ENCODE results near the gene RIT2. TPM values are rescaled to one million over a fixed set of nuclear protein-coding genes. Genes with fewer than 3 reads are reported as not detected.

RIT2 gene
- total RNA-seq, 1 donor from 2014 or later: not detected

DNA sequence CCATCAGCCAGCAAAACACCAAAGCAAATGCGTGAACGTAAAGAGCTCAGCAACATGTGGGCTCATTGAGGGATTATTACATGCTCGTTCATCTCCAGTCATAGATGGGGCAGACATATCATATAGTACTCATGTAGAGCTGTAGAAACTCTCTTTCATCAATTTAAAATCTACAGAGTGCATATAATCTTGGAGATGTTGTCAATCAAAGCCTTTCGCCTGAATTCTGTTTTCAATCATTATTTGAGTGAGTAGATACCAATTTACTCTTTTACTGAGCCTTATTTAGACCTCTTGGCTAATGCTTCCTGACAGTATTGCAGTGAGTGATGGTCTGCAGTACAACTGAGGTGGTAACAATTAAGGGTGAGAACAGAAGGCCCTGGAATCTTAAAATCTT is 7.0 kb downstream of the RIT2 start:
- intact Hi-C loops (cut with DNase I): no loop called here
- ATAC-seq (no peak), DNase-seq (ENCODE audit: missing footprints) (no peak)

DNA sequence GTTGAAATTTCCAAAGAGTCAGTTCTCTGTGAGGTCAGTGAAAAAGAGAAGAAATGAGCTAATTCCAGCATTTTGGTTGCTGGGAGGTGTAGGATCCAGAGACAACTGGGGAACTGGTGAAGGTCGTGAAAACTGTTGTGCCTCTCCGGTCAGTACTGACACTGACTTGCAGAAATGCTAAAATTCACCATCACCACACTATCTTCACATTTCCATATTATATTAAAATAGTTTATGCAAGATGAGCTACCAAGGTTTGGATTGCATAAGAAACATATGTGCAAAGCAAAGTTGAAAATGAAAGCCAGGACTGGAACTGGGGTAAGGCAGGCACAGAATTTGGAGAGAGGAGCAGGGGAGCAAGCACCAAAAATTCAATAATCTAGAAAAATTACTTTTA is 21.8 kb downstream of the RIT2 start:
- intact Hi-C loops (cut with DNase I): no loop called here
- DNase-seq (ENCODE audit: missing footprints) (no peak), ATAC-seq (no peak)

DNA sequence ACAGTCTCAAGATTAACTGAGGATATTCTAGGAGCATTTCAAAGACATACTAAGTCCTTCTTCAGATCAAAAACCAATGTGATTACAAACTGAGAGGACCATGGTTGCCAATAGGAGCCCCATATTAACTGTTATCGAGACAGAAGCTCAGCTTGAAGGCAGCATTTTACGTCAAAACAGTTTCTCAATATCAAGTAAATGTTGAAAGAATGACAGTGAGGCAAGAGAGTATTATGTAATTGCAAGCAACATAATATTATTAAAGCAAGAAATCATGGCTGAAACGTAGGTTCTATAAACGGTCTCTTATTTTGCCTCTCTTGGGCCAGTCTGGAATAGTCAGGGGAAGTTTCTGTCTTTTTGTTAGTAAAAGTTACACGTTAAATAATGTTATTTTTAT is 22.9 kb downstream of the RIT2 start:
- DNase-seq (ENCODE audit: missing footprints) (no peak), ATAC-seq (no peak)
- intact Hi-C loops (cut with DNase I): no loop called here

DNA sequence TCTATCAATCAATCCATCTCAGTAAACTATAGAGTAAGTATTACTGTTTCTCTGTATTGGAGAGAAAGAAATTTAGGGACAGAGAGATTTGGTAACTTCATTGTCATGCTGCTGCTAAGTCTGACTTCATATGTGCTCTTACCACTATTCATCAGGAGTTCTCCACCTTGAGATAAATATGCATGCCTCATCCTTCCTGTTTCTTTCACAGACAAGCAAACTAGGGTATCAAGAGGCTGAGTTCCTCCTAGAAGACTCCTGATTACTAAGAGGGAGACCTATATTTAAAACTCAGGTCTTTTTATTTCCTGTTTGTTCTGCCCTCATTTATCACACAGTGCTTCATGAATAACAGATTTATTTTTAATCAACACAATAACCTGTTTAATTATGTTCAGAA is 34.1 kb downstream of the RIT2 start:
- intact Hi-C loops (cut with DNase I): no loop called here
- ATAC-seq: no peak
- DNase-seq (ENCODE audit: missing footprints): no peak

DNA sequence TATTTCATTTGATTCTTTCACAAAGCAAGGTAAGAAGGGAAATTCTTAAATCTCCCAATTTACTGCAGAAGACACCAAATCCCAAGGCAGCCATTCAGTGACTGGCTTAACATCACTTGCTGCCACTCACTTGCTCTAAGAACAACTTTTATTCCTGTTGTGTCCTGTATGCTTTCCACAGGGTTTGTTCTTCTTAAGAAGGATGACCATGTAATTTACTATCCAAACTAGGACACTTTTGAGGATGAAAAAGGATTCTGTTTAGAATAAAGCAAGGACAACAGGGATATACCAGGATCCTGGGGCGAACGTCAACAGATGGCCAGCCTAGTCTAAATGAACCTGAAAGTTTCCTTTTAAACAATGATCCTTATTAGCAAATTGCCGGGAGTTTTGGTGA is 34.8 kb downstream of the RIT2 start:
- no peak for DNase-seq (ENCODE audit: missing footprints)
- no peak for ATAC-seq
- intact Hi-C loops (cut with DNase I): no loop called here

GRCh38 chr18:43079422-43079821 is 36.1 kb downstream of the RIT2 start:
- DNase-seq (ENCODE audit: missing footprints) (no peak), ATAC-seq (no peak)
- intact Hi-C loops (cut with DNase I): no loop called here

DNA sequence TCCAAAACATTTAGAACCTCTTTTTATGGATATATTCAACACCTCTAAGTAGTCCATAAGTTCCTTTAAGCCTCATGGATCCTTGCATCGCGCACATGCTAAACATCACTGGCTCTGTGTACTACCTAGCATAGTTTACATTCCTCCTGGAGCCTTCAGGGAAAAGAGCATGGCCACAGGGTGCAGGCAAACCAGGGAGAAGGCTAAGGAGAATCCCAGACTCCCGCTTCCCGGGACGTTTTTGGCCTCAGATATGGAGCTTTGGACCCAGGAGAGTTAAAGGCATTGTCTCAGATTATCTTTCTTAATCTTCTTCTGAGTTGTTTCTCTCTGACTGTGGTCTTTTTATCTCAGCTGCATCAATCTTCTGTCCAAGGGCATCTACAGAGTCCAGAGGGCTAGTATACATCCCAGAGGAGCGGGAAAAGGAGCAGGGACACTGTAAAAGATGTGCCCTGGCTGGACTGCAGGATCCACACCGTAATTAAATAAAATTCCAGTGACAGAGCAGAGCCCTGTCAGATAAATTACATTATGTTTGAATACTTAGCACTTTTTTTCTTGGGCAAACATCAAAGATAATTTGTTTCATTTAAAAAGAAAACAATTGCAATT is 36.9 kb downstream of the RIT2 start:
- ATAC-seq (no peak), DNase-seq (ENCODE audit: missing footprints) (no peak)
- intact Hi-C loops (cut with DNase I): no loop called here

GRCh38 chr18:43077510-43078308 is 37.8 kb downstream of the RIT2 start:
- no peak for DNase-seq (ENCODE audit: missing footprints)
- no peak for ATAC-seq
- intact Hi-C loops (cut with DNase I): no loop called here

DNA sequence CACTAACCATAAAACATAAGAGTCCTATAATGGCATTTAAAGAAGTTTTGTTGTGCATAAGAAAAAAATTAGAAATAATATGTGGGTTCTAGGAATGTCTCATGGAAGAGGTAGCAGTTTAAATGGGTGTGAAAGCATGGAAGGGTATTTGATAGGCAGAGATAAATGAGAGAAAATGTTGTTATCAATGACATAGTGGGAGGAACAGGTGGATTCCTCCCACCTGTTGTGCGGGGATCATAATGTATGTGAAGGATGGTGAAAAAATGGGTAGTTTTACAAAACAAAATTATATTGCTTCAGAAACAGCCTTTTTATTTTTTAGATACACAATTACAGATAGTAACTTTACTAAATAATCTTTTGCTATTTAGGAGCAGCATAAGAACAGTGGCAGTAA is 41.7 kb downstream of the RIT2 start:
- ATAC-seq (no peak), DNase-seq (ENCODE audit: missing footprints) (no peak)
- intact Hi-C loops (cut with DNase I): no loop called here

GRCh38 chr18:43068781-43069180 is 46.7 kb downstream of the RIT2 start:
- no peak for DNase-seq (ENCODE audit: missing footprints)
- intact Hi-C loops (cut with DNase I): no loop called here

DNA sequence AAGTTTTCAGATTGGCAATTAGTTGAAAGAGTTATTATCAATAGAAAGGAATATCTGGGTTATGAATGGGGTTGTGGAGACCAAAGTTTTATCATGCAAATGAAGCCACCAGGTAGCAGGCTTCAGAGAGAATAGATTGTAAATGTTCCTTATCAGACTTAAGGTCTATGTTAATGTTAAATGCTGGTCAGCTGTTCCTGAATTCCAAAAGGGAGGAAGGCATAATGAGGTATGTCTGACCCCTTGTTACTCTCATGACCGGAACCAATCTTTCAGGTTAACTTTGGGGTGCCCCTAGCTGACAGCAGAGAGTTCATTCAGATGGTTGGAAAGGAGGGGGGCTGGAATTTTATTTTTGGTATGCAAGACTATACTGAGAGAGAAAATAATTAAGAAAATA is 47.9 kb downstream of the RIT2 start:
- DNase-seq (ENCODE audit: missing footprints) (no peak), ATAC-seq (no peak)
- intact Hi-C loops (cut with DNase I): no loop called here

More at GRCh38 chr18:43068781-43069180, 46.7 kb downstream of the RIT2 start:
- no peak for ATAC-seq

GRCh38 chr18:43061816-43062215 is 53.7 kb downstream of the RIT2 start:
- DNase-seq (ENCODE audit: missing footprints): no peak
- intact Hi-C loops (cut with DNase I): no loop called here
- no peak for ATAC-seq

DNA sequence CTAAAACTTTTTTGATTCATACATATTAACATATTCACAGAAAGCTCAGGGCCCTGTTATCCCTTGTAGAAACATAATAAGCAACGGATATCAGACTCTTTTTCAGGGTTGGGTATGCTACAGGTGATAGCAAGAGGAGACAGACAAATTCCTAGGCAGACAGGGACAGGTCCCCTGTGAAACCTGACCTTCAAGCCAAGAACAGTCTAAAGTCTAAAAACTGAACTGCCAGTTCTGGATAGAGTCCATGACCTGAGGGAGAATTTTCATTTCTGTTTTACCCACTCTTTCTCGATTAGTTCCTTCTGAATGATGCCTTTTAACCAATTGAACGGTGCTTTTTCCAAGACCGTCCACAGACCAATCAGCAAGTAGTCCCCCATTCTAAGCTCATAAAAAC is 54.2 kb downstream of the RIT2 start:
- no peak for DNase-seq (ENCODE audit: missing footprints)
- ATAC-seq: no peak
- intact Hi-C loops (cut with DNase I): no loop called here

DNA sequence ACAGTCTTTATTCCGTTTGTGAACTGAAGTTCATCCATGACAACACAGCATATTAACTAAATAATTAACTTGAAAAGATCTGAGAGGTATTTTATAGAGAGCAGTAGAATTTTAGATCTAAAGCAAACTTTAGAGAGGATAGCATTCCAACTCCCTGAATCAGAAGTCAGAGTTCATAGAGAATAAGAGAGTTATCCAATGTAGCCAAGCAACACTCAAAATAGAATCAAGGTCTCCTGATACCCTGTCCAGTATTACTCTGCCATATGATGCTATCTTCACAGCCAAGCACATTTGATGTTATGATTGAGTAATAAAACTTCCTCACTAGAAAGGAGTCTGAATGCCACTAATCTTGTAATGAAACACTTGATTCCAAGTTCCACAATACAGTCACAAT is 55.5 kb downstream of the RIT2 start:
- intact Hi-C loops (cut with DNase I): no loop called here
- ATAC-seq: no peak
- no peak for DNase-seq (ENCODE audit: missing footprints)

DNA sequence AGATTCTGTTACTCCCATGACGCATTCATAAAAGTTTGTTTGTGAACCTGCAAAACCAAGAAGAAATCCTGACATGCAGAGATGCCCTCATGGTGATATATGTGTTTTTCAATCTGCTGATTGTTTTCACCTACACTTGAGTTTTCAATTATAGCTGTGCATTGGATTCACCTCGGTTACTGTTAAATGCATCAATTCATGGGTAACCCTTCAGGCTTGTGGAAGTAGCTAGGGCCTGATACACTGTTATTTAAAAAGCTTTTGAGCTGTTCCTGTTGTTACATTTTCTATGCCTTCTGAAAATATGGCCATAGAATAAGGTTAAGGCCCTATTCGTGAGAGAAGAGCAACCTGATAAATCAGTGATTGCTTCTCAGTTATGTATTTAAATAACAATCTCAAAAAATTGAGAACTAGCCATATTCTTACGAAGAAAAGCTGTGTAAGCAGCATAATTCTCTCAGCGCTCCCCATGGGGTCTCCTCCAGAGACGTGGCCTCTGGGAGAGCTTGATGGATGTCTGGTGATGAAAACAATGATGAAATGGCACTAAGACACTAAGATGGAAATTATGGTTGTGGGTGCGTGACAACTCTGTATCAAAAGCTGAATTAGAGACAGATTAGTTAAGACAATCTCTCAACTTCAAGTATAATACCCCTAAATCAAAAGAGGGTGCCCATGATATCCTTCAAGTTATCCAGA is 60.5 kb downstream of the RIT2 start:
- no peak for ATAC-seq
- no peak for DNase-seq (ENCODE audit: missing footprints)
- intact Hi-C loops (cut with DNase I): no loop called here

DNA sequence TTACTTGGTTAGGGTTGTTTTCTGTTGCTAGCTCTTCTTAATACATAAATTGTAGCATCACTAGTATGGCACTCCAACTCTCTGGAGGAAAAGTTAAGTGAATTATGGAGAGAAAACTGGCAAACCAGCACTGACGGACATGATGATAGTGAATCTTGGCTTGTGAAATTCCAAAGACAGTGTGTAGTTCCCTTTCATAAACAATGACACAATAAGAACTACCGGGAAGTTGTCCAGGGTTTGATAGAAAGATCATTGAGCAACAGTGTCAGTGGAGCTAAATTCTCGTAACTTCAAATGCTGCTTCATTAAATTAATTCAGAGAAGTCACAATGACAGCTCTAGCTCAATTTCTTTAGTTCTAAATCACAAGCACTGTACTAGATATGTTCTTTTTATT is 66.5 kb downstream of the RIT2 start:
- peak; percentile 72 for ATAC-seq
- intact Hi-C loops (cut with DNase I): no loop called here
- no peak for DNase-seq (ENCODE audit: missing footprints)

GRCh38 chr18:43046322-43046721 is 69.2 kb downstream of the RIT2 start:
- intact Hi-C loops (cut with DNase I): no loop called here

DNA sequence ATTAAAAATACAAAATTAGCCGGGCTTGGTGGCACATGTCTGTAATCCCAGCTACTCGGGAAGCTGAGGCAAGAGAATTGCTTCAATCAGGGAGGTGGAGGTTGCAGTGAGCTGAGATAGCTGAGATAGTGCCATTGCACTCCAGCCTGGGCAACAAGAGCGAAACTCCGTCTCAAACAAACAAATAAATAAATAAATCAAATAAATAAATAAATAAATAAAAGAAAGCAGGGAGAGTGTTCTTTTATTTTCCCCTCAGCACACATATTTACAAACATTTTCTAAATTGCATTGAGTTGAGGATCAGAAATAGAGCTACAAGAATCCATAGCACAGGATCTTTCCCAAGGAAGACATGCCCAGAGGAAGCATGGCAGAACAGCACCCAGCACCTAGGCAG is 71.9 kb downstream of the RIT2 start:
- intact Hi-C loops (cut with DNase I): no loop called here
- DNase-seq (ENCODE audit: missing footprints): no peak
- no peak for ATAC-seq

More at GRCh38 chr18:43046322-43046721, 69.2 kb downstream of the RIT2 start:
- ATAC-seq: no peak
- no peak for DNase-seq (ENCODE audit: missing footprints)

- ATAC-seq: no peak
- intact Hi-C loops (cut with DNase I): no loop called here
- no peak for DNase-seq (ENCODE audit: missing footprints)
Observed at GRCh38 chr18:43040281-43040680, 75.2 kb downstream of the RIT2 start.
